ENCODE data around the gene XYLB.

Gene XYLB

GRCh38 chr3:38313263-38313662 is 33.3 kb upstream of the XYLB start:
- H3K4me1 ChIP-seq (ENCODE audit: insufficient read depth, poor library complexity, severe bottlenecking) = no peaks in the 10 kb centered on the region
- no peaks in the 10 kb centered on the region for H3K9me3 ChIP-seq (ENCODE audit: severe bottlenecking)
- H3K4me3 ChIP-seq (ENCODE audit: severe bottlenecking) = no peak overlapping the region
- no peak for ATAC-seq (ENCODE audit: low read depth)
- no peaks in the 10 kb centered on the region for H3K36me3 ChIP-seq (ENCODE audit: low read depth)
- no peaks in the 10 kb centered on the region for H3K27me3 ChIP-seq (ENCODE audit: insufficient read depth, poor library complexity, severe bottlenecking)
- no peak for DNase-seq (ENCODE audit: low spot score)
- no peak for TF ChIP-seq CTCF (IDR thresholded peaks at IDR 0.05; ENCODE audit: poor library complexity, severe bottlenecking)
- H3K27ac ChIP-seq (ENCODE audit: poor library complexity, severe bottlenecking) = no peak overlapping the region

GRCh38 chr3:38313695-38314094 is 32.9 kb upstream of the XYLB start:
- Histone ChIP-seq H3K4me3 (ENCODE audit: severe bottlenecking) (no peak overlapping the region), H3K4me1 (ENCODE audit: insufficient read depth, poor library complexity, severe bottlenecking) (no peaks in the 10 kb centered on the region), H3K9me3 (ENCODE audit: severe bottlenecking) (no peaks in the 10 kb centered on the region), H3K27ac (ENCODE audit: poor library complexity, severe bottlenecking) (no peak overlapping the region), H3K27me3 (ENCODE audit: insufficient read depth, poor library complexity, severe bottlenecking) (no peaks in the 10 kb centered on the region), H3K36me3 (ENCODE audit: low read depth) (no peaks in the 10 kb centered on the region)
- ATAC-seq (ENCODE audit: low read depth) = no peak
- no peak for TF ChIP-seq CTCF (IDR thresholded peaks at IDR 0.05; ENCODE audit: poor library complexity, severe bottlenecking)
- no peak for DNase-seq (ENCODE audit: low spot score)

GRCh38 chr3:38314112-38314763 is 32.3 kb upstream of the XYLB start:
- H3K27me3 ChIP-seq (ENCODE audit: insufficient read depth, poor library complexity, severe bottlenecking) = no peaks in the 10 kb centered on the region
- ATAC-seq (ENCODE audit: low read depth) (no peak), DNase-seq (ENCODE audit: low spot score) (no peak)
- H3K4me3 ChIP-seq (ENCODE audit: severe bottlenecking) = no peak overlapping the region
- no peak overlapping the region for H3K27ac ChIP-seq (ENCODE audit: poor library complexity, severe bottlenecking)
- no peaks in the 10 kb centered on the region for H3K4me1 ChIP-seq (ENCODE audit: insufficient read depth, poor library complexity, severe bottlenecking)
- TF ChIP-seq CTCF (IDR thresholded peaks at IDR 0.05; ENCODE audit: poor library complexity, severe bottlenecking) = no peak
- no peaks in the 10 kb centered on the region for H3K9me3 ChIP-seq (ENCODE audit: severe bottlenecking)
- H3K36me3 ChIP-seq (ENCODE audit: low read depth) = no peaks in the 10 kb centered on the region

GRCh38 chr3:38314764-38315487 is 31.7 kb upstream of the XYLB start:
- Histone ChIP-seq H3K4me3 (ENCODE audit: severe bottlenecking) (no peak overlapping the region), H3K27ac (ENCODE audit: poor library complexity, severe bottlenecking) (no peak overlapping the region), H3K9me3 (ENCODE audit: severe bottlenecking) (no peaks in the 10 kb centered on the region), H3K4me1 (ENCODE audit: insufficient read depth, poor library complexity, severe bottlenecking) (no peaks in the 10 kb centered on the region), H3K36me3 (ENCODE audit: low read depth) (no peaks in the 10 kb centered on the region), H3K27me3 (ENCODE audit: insufficient read depth, poor library complexity, severe bottlenecking) (no peaks in the 10 kb centered on the region)
- DNase-seq (ENCODE audit: low spot score) = no peak
- ATAC-seq (ENCODE audit: low read depth) = no peak
- no peak for TF ChIP-seq CTCF (IDR thresholded peaks at IDR 0.05; ENCODE audit: poor library complexity, severe bottlenecking)
